GM12878 (cell line): ENCODE results near the gene ADGRL4. TPM values are rescaled to one million over a fixed set of nuclear protein-coding genes. Genes with fewer than 3 reads are reported as not detected.

ENCODE experiments used
- ATAC-seq: fragments of 200-7000 bp; cut with Tn5 transposase; 3 replicates; pipeline ENCODE4 v1.9.1; 2020; ENCODE audit warnings: mild to moderate bottlenecking, moderate library complexity
- BruUV-seq: library from RNA; stranded (reverse); fragments of 400-500 nt; replicated peaks from 2 replicates; lab custom pipeline; 2021; lab: Mats Ljungman, UMichigan
- CTCF ChIA-PET: fragments of 300-600 bp; sonication (Branson Sonifier 250); formaldehyde crosslinking; extraction: SDS; loops from one replicate; lab custom pipeline; 2021; ENCODE audit warnings: inconsistent platforms; lab: Yijun Ruan, JAX
- POLR2A ChIA-PET: fragments of 350-600 bp; formaldehyde crosslinking; extraction: SDS; loops from one replicate; lab custom pipeline; 2021; ENCODE audit warnings: inconsistent platforms; lab: Charles Lee
- RAD21 ChIA-PET: fragments of 300-600 bp; sonication (Branson Sonifier 250); formaldehyde crosslinking; loops from one replicate; lab custom pipeline; 2023; ENCODE audit warnings: antibody characterized with exemption; ENCODE audit not compliant: unreplicated experiment; lab: Charles Lee
- SMC1A ChIA-PET: fragments of 300-600 bp; sonication (Branson Sonifier 250); formaldehyde crosslinking; loops from one replicate; lab custom pipeline; 2023; ENCODE audit not compliant: unreplicated experiment, uncharacterized antibody; lab: Charles Lee
- DNase-seq: peaks from one replicate; pipeline ENCODE4 v3.0.0-alpha.2; 2011; ENCODE audit warnings: low read depth, low spot score
- FAIRE-seq: peaks from 3 replicates; lab custom pipeline; 2011; peaks lifted over from hg19 to GRCh38; lab: Jason Lieb, UNC
- H2AFZ ChIP-seq: 2 replicates; pipeline ENCODE4 v1.6.0; 2011; ENCODE audit warnings: low read depth, low read length, control low read depth; ENCODE audit not compliant: control insufficient read depth
- H3K27ac ChIP-seq: 2 replicates; pipeline ENCODE4 v1.5.1; 2011; ENCODE audit warnings: control low read depth; ENCODE audit not compliant: control insufficient read depth, insufficient read depth
- H3K27me3 ChIP-seq, 2 experiments: replicated peaks in 1 of 2; 2 replicates each; pipeline versions ENCODE4 v1.6.0 to v1.6.1; 2011; ENCODE audit warnings: low read length in 1 of 2; ENCODE audit not compliant: control insufficient read depth in 2 of 2, insufficient read depth in 2 of 2
- H3K36me3 ChIP-seq, 2 experiments: 2 replicates each; pipeline ENCODE4 v1.5.1; 2011; ENCODE audit warnings: low read length in 1 of 2; ENCODE audit not compliant: control insufficient read depth in 2 of 2, insufficient read depth in 2 of 2
- H3K4me1 ChIP-seq: 2 replicates; pipeline ENCODE4 v1.6.1; 2011; ENCODE audit warnings: mild to moderate bottlenecking, low read length, moderate library complexity, mixed read lengths; ENCODE audit not compliant: control insufficient read depth, insufficient read depth
- H3K4me2 ChIP-seq: 2 replicates; pipeline ENCODE4 v1.6.0; 2011; ENCODE audit warnings: control low read depth; ENCODE audit not compliant: control insufficient read depth, insufficient read depth
- H3K4me3 ChIP-seq: fragments of 200-600 bp; sonication (generic); 2 replicates; pipeline ENCODE4 v1.5.1; 2016
- H3K79me2 ChIP-seq: 2 replicates; pipeline ENCODE4 v1.6.0; 2011; ENCODE audit warnings: low read length; ENCODE audit not compliant: control insufficient read depth, insufficient read depth
- H3K9ac ChIP-seq: 2 replicates; pipeline ENCODE4 v1.8.0; 2011; ENCODE audit warnings: low read length, control low read depth, mixed read lengths; ENCODE audit not compliant: control insufficient read depth, insufficient read depth
- H3K9me3 ChIP-seq: replicated peaks from 3 replicates; pipeline ENCODE4 v1.5.1; 2011; ENCODE audit warnings: mild to moderate bottlenecking, low read length; ENCODE audit not compliant: control insufficient read depth, insufficient read depth
- H4K20me1 ChIP-seq: 2 replicates; pipeline ENCODE4 v1.6.0; 2011; ENCODE audit not compliant: control insufficient read depth, insufficient read depth
- MEF2B ChIP-seq: fragments of 450-650 bp; IDR thresholded peaks from 2 replicates; pipeline ENCODE4 v1.6.1; 2018; ENCODE audit warnings: mild to moderate bottlenecking, moderate library complexity; ENCODE audit not compliant: partially characterized antibody, poor library complexity, severe bottlenecking
- WGBS: methylation state at CpG from one replicate; pipeline ENCODE4 v1.1.6; 2016; ENCODE audit warnings: low lambda C conversion rate; ENCODE audit not compliant: insufficient replicate concordance, insufficient coverage; ENCODE audit errors: missing lambda C conversion rate; 5-methylcytosine and 5-hydroxymethylcytosine counted together
- in situ Hi-C: fragments of 300-500 bp; cut with MboI; formaldehyde crosslinking; loops from 9 replicates; pipeline ENCODE4 v1.14.3; 2018; ENCODE audit warnings: mixed read lengths
- intact Hi-C: fragments of 100-400 bp; cut with micrococcal nuclease; formaldehyde crosslinking; loops from one replicate; pipeline ENCODE4 v1.14.2; 2022; ENCODE audit not compliant: unreplicated experiment
- polyA plus RNA-seq, 11 experiments: library from polyadenylated mRNA; depleted of rRNA in 4 of 11; unstranded in 6 of 11; stranded (reverse) in 5 of 11; fragments of >200 nt; fragmentation: Nextera tagmentation in 4 of 11; fragmentation: Illumina TruSeq in 1 of 11; extraction: Ambion mirVana in 4 of 11; extraction: Trizol in 1 of 11; gene quantifications; 1 replicate in 1 of 11; 2 replicates in 10 of 11; pipeline versions ENCODE4 v1.2.1 to v1.2.3, GENCODE V29; 2011 to 2016; ENCODE audit warnings: inconsistent platforms in 2 of 11, missing spikeins in 2 of 11, low read depth in 1 of 11
- total RNA-seq, 4 experiments: library from RNA; depleted of rRNA in 3 of 4; stranded (reverse); fragments of >200 nt in 3 of 4; fragmentation: Illumina TruSeq in 1 of 4; extraction: Trizol in 1 of 4; gene quantifications; 2 replicates each; pipeline versions ENCODE4 v1.2.1 to v1.2.3, GENCODE V29; 2013 to 2021
- TF ChIP-seq, protein P1 (sequence below): fragments of 450-650 bp; IDR thresholded peaks from 2 replicates; pipeline ENCODE4 v1.6.1; 2017; ENCODE audit warnings: mild to moderate bottlenecking, moderate library complexity
- TF ChIP-seq, protein P2 (sequence below): fragments of 450-650 bp; IDR thresholded peaks from 2 replicates; pipeline ENCODE4 v1.6.1; 2017; ENCODE audit warnings: mild to moderate bottlenecking

The ADGRL4 gene
- total and polyA plus RNA-seq, 10 of the 15 experiments (the other 5 are each of a cell fraction or from before 2014, with no cell fraction given): not detected

DNA sequence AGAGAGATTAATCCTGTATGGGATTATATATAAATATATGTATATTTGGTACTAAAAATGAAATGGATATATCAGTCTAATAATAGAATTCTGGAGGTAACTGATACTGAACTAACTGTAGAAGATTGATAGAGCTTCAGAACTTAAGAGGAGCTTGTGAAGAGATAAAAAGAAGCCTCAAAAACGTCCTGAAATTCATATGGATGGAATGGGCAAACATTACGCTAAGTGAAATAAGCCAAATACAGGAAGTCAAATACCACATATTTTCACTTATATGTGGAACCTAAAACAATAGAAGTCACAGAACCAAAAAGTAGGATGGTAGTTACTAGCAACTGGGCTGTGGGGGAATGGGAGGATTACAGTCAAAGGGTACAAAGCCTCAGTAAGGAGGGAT is 36.0 kb upstream of the ADGRL4 start:
- FAIRE-seq: no peak
- Histone ChIP-seq H3K9me3 (peaks cover 7% of the 10 kb centered on the region), H3K9ac (no peak overlapping the region), H2AFZ (no peak overlapping the region), H3K4me1 (peaks cover 8% of the 10 kb centered on the region; the same call in 1 of the 2 replicates), H3K79me2 (no peaks in the 10 kb centered on the region), H3K4me2 (no peak overlapping the region), H3K27me3 (no peaks in the 10 kb centered on the region), H3K4me3 (no peak overlapping the region), H4K20me1 (no peaks in the 10 kb centered on the region), H3K27ac (no peak overlapping the region), H3K36me3 (no peaks in the 10 kb centered on the region)
- intact Hi-C loops (loop anchor here (5.0 to 10.0 kb wide), 4 partner anchors 185 to 428 kb away; no protein-coding TSS in a partner anchor), in situ Hi-C loops (no loop called here)
- no peak for ATAC-seq
- no peak for DNase-seq
- 3% methylated on average over 2 of the region's 2 CpGs for WGBS
- CTCF ChIA-PET: interaction anchor here (1.0 to 1.3 kb wide), 2 partner anchors 13 to 204 kb away, joined by 3 read pairs; no protein-coding TSS in a partner anchor
- SMC1A ChIA-PET: interaction anchor here (0.6 to 1.2 kb wide), 2 partner anchors 9 to 49 kb away, joined by 3 read pairs; no protein-coding TSS in a partner anchor
- RAD21 ChIA-PET: interaction anchor here (1.1 kb wide), 1 partner anchor 206 kb away, joined by 4 read pairs; no protein-coding TSS in a partner anchor
- no TSS peak for BruUV-seq
- no peak for TF ChIP-seq MEF2B
- TF ChIP-seq, protein P1, sequence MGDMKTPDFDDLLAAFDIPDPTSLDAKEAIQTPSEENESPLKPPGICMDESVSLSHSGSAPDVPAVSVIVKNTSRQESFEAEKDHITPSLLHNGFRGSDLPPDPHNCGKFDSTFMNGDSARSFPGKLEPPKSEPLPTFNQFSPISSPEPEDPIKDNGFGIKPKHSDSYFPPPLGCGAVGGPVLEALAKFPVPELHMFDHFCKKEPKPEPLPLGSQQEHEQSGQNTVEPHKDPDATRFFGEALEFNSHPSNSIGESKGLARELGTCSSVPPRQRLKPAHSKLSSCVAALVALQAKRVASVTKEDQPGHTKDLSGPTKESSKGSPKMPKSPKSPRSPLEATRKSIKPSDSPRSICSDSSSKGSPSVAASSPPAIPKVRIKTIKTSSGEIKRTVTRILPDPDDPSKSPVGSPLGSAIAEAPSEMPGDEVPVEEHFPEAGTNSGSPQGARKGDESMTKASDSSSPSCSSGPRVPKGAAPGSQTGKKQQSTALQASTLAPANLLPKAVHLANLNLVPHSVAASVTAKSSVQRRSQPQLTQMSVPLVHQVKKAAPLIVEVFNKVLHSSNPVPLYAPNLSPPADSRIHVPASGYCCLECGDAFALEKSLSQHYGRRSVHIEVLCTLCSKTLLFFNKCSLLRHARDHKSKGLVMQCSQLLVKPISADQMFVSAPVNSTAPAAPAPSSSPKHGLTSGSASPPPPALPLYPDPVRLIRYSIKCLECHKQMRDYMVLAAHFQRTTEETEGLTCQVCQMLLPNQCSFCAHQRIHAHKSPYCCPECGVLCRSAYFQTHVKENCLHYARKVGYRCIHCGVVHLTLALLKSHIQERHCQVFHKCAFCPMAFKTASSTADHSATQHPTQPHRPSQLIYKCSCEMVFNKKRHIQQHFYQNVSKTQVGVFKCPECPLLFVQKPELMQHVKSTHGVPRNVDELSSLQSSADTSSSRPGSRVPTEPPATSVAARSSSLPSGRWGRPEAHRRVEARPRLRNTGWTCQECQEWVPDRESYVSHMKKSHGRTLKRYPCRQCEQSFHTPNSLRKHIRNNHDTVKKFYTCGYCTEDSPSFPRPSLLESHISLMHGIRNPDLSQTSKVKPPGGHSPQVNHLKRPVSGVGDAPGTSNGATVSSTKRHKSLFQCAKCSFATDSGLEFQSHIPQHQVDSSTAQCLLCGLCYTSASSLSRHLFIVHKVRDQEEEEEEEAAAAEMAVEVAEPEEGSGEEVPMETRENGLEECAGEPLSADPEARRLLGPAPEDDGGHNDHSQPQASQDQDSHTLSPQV: no peak
- TF ChIP-seq, protein P2, sequence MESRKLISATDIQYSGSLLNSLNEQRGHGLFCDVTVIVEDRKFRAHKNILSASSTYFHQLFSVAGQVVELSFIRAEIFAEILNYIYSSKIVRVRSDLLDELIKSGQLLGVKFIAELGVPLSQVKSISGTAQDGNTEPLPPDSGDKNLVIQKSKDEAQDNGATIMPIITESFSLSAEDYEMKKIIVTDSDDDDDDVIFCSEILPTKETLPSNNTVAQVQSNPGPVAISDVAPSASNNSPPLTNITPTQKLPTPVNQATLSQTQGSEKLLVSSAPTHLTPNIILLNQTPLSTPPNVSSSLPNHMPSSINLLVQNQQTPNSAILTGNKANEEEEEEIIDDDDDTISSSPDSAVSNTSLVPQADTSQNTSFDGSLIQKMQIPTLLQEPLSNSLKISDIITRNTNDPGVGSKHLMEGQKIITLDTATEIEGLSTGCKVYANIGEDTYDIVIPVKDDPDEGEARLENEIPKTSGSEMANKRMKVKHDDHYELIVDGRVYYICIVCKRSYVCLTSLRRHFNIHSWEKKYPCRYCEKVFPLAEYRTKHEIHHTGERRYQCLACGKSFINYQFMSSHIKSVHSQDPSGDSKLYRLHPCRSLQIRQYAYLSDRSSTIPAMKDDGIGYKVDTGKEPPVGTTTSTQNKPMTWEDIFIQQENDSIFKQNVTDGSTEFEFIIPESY: no peak
- POLR2A ChIA-PET: no interaction called here
